ENCODE results near the gene LRRC59. TPM values are rescaled to one million over a fixed set of nuclear protein-coding genes. Genes with fewer than 3 reads are reported as not detected.

LRRC59 gene
- total RNA-seq, 1 experiment from 2014 or later: 106 TPM

GRCh38 chr17:50339381-50339780 is 57.9 kb downstream of the LRRC59 start:
- H3K79me1 ChIP-seq (ENCODE audit: insufficient read depth, low read depth, low read length, poor library complexity, severe bottlenecking): no peaks in the 10 kb centered on the region
- H3K23me2 ChIP-seq (ENCODE audit: insufficient read length, low read depth, low read length, poor library complexity, severe bottlenecking): no peaks in the 10 kb centered on the region
- no peak overlapping the region for H3K4me2 ChIP-seq (ENCODE audit: insufficient read depth, insufficient read length, low read length)
- no peak overlapping the region for H3K27ac ChIP-seq (ENCODE audit: insufficient read length, low read depth, low read length)
- no peaks in the 10 kb centered on the region for H3K27me3 ChIP-seq (ENCODE audit: insufficient read depth, low read length)
- TF ChIP-seq, protein P1, sequence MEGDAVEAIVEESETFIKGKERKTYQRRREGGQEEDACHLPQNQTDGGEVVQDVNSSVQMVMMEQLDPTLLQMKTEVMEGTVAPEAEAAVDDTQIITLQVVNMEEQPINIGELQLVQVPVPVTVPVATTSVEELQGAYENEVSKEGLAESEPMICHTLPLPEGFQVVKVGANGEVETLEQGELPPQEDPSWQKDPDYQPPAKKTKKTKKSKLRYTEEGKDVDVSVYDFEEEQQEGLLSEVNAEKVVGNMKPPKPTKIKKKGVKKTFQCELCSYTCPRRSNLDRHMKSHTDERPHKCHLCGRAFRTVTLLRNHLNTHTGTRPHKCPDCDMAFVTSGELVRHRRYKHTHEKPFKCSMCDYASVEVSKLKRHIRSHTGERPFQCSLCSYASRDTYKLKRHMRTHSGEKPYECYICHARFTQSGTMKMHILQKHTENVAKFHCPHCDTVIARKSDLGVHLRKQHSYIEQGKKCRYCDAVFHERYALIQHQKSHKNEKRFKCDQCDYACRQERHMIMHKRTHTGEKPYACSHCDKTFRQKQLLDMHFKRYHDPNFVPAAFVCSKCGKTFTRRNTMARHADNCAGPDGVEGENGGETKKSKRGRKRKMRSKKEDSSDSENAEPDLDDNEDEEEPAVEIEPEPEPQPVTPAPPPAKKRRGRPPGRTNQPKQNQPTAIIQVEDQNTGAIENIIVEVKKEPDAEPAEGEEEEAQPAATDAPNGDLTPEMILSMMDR (conservative IDR thresholded peaks at IDR 0.05): no peak
- H3T11ph ChIP-seq (ENCODE audit: low read length): no peak overlapping the region
- no peak overlapping the region for H3K4me3 Mint-ChIP-seq
- H3K14ac ChIP-seq (ENCODE audit: insufficient read depth, low read length): no peak overlapping the region
- H2BK12ac ChIP-seq (ENCODE audit: insufficient read length, low read depth, low read length): no peak overlapping the region
- H4K20me1 ChIP-seq (ENCODE audit: control insufficient read depth, insufficient read depth, insufficient read length): no peaks in the 10 kb centered on the region
- peaks cover 10% of the 10 kb centered on the region for H3K27me3 Mint-ChIP-seq (ENCODE audit: low read depth)
- H2BK20ac ChIP-seq (ENCODE audit: low read depth, low read length, poor library complexity, severe bottlenecking): no peak overlapping the region
- H3K27ac Mint-ChIP-seq: no peak overlapping the region
- H4K8ac ChIP-seq (replicated peaks; ENCODE audit: insufficient read length, low read depth, low read length): no peak overlapping the region
- no peak overlapping the region for H3K4ac ChIP-seq (ENCODE audit: low read depth, low read length)
- H3K9ac ChIP-seq (ENCODE audit: extremely low read depth, insufficient read length, low read length): no peak overlapping the region
- no peaks in the 10 kb centered on the region for H3K79me2 ChIP-seq (ENCODE audit: insufficient read depth, low read length)
- DNase-seq: no peak
- no peak overlapping the region for H3K23ac ChIP-seq (ENCODE audit: insufficient read length, low read depth, low read length)
- no peaks in the 10 kb centered on the region for H3K4me1 ChIP-seq (ENCODE audit: insufficient read depth, low read length)
- no peak overlapping the region for H4K5ac ChIP-seq (ENCODE audit: insufficient read length, low read depth, low read length)
- H3K4me1 Mint-ChIP-seq: peaks cover 0 to under 1% of the 10 kb centered on the region in 2 experiments; a peak in 1 of 4 replicates
- peaks cover 2 to 13% (median 5%) of the 10 kb centered on the region in 3 experiments; a peak in 4 of 7 replicates for H3K36me3 Mint-ChIP-seq (ENCODE audit: insufficient read depth in 1 of 3, low read depth in 3 of 3)
- H2BK5ac ChIP-seq (ENCODE audit: insufficient read length, low read length): no peak overlapping the region
- H2BK120ac ChIP-seq (ENCODE audit: low read depth, low read length, poor library complexity, severe bottlenecking): no peak overlapping the region
- no peak overlapping the region for H4K91ac ChIP-seq (ENCODE audit: insufficient read length, low read depth, low read length)
- H2AFZ ChIP-seq (ENCODE audit: low read length): no peak overlapping the region
- H2AK5ac ChIP-seq (ENCODE audit: insufficient read length, low read length): no peak overlapping the region
- H3K9me3 Mint-ChIP-seq: peaks cover 15 to 16% of the 10 kb centered on the region in 2 experiments
- H2BK15ac ChIP-seq (ENCODE audit: low read depth, low read length): no peak overlapping the region
- H3K9me3 ChIP-seq (ENCODE audit: control insufficient read depth, low read depth, low read length): peaks cover 5% of the 10 kb centered on the region
- no peak overlapping the region for H3K56ac ChIP-seq (ENCODE audit: insufficient read length, low read depth, low read length)
- no peak overlapping the region for H3K18ac ChIP-seq (ENCODE audit: insufficient read length, low read depth, low read length)
